Measurements from ENCODE around the gene UNC13C. TPM values are rescaled to one million over a fixed set of nuclear protein-coding genes. Genes with fewer than 3 reads are reported as not detected.

Gene UNC13C
- total and polyA plus RNA-seq, 10 of the 15 experiments (the other 5 are each of a cell fraction or from before 2014, with no cell fraction given), result 9.9 to 81.3 (median 25.0) TPM

DNA sequence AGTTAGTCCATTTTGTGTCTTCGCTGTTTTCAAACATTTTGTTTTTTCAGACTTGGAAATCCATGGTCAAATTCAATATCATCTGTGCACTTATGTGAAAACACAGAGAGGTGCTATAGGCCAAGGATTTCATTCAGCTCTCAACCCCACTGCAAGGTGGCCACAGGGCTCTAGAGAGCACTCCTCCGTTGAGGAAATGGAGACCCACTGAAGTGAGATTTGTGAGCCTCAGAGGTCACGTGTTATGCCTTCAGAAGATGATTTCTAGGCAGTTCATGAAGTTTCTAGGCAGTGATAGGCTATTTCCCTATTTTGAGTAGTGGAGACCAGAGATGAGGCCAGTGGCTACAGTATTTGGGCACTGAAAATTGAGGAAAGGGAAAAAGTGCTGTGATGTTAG lies 88.2 kb downstream of the UNC13C start:
- in situ Hi-C loops (cut with MboI), result no loop called here
- Histone ChIP-seq H3K4me2 (ENCODE audit: control insufficient read depth, insufficient read depth) (no peak overlapping the region), H3K9me3 (replicated peaks; ENCODE audit: control insufficient read depth, insufficient read depth, low read length) (no peaks in the 10 kb centered on the region), H3K79me2 (ENCODE audit: control insufficient read depth, insufficient read depth, low read length) (no peaks in the 10 kb centered on the region), H3K4me3 (no peak overlapping the region), H2AFZ (ENCODE audit: control insufficient read depth, low read depth, low read length) (no peak overlapping the region), H3K36me3 (ENCODE audit: control insufficient read depth in 2 of 2, insufficient read depth in 2 of 2, low read length in 1 of 2) (no peaks in the 10 kb centered on the region), H3K9ac (ENCODE audit: control insufficient read depth, insufficient read depth, low read length) (no peak overlapping the region), H3K27ac (ENCODE audit: control insufficient read depth, insufficient read depth) (no peak overlapping the region), H3K27me3 (replicated peaks in 1 of 2; ENCODE audit: control insufficient read depth in 2 of 2, insufficient read depth in 2 of 2, low read length in 1 of 2) (no peaks in the 10 kb centered on the region), H3K4me1 (ENCODE audit: control insufficient read depth, insufficient read depth, low read length) (no peaks in the 10 kb centered on the region), H4K20me1 (ENCODE audit: control insufficient read depth, insufficient read depth) (no peaks in the 10 kb centered on the region)
- ChIA-PET CTCF (interaction anchor here (0.6 to 2.1 kb wide), 12 partner anchors 12 to 1131 kb away, joined by 3 to 10 read pairs (median 3); partner anchors contain the start of gene UNC13C), RAD21 (ENCODE audit: unreplicated experiment) (interaction anchor here (0.8 to 2.8 kb wide), 9 partner anchors 11 to 1102 kb away, joined by 3 to 9 read pairs (median 5); no protein-coding TSS in a partner anchor), POLR2A (no interaction called here), SMC1A (ENCODE audit: uncharacterized antibody, unreplicated experiment) (interaction anchor here (0.6 to 4.7 kb wide), 11 partner anchors 13 to 1041 kb away, joined by 3 to 15 read pairs (median 3); no protein-coding TSS in a partner anchor)
- ATAC-seq (peak; percentile 71), DNase-seq (ENCODE audit: low read depth, low spot score) (no peak), FAIRE-seq (no peak)
- intact Hi-C loops (cut with micrococcal nuclease; ENCODE audit: unreplicated experiment), result no loop called here
- BruUV-seq (replicated peaks), result no TSS peak
- TF ChIP-seq RB1 (IDR thresholded peaks at IDR 0.05; ENCODE audit: borderline replicate concordance), result no peak
- TF ChIP-seq RAD51 (IDR thresholded peaks at IDR 0.05), result peak; percentile 79
- TF ChIP-seq GATAD2B (conservative IDR thresholded peaks at IDR 0.05; ENCODE audit: low read depth), result no peak
- TF ChIP-seq, protein P1, sequence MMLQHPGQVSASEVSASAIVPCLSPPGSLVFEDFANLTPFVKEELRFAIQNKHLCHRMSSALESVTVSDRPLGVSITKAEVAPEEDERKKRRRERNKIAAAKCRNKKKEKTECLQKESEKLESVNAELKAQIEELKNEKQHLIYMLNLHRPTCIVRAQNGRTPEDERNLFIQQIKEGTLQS (IDR thresholded peaks at IDR 0.05; ENCODE audit: borderline replicate concordance, extremely low read depth, low read depth, low read length), result no peak
- peak; percentile 15; the same call in 1 of the 2 replicates for TF ChIP-seq RAD21 (IDR thresholded peaks at IDR 0.05; ENCODE audit: insufficient read depth, low read depth, low read length)
- TF ChIP-seq, protein P2, sequence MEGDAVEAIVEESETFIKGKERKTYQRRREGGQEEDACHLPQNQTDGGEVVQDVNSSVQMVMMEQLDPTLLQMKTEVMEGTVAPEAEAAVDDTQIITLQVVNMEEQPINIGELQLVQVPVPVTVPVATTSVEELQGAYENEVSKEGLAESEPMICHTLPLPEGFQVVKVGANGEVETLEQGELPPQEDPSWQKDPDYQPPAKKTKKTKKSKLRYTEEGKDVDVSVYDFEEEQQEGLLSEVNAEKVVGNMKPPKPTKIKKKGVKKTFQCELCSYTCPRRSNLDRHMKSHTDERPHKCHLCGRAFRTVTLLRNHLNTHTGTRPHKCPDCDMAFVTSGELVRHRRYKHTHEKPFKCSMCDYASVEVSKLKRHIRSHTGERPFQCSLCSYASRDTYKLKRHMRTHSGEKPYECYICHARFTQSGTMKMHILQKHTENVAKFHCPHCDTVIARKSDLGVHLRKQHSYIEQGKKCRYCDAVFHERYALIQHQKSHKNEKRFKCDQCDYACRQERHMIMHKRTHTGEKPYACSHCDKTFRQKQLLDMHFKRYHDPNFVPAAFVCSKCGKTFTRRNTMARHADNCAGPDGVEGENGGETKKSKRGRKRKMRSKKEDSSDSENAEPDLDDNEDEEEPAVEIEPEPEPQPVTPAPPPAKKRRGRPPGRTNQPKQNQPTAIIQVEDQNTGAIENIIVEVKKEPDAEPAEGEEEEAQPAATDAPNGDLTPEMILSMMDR (IDR thresholded peaks at IDR 0.05 in 2 of 3, conservative IDR thresholded peaks at IDR 0.05 in 1 of 3; ENCODE audit: control insufficient read depth in 2 of 3, extremely low read depth in 1 of 3, insufficient read depth in 1 of 3, low read depth in 3 of 3, low read length in 3 of 3), result peak in 1 of 3 experiments; percentile 17; a peak in 1 of 6 replicates
- TF ChIP-seq SIN3A (IDR thresholded peaks at IDR 0.05; ENCODE audit: low read depth, low read length), result no peak
- no peak for TF ChIP-seq BACH1 (IDR thresholded peaks at IDR 0.05; ENCODE audit: borderline replicate concordance)
- 0 out of 4 replicates have a peak, but pooled peaks of 1 of the 2 experiments have one; percentile 41 for TF ChIP-seq BHLHE40 (IDR thresholded peaks at IDR 0.05; ENCODE audit: borderline replicate concordance in 1 of 2, low read depth in 2 of 2, low read length in 1 of 2)
- no peak for TF ChIP-seq CBX5 (IDR thresholded peaks at IDR 0.05; ENCODE audit: low read depth)
- TF ChIP-seq SMC3 (IDR thresholded peaks at IDR 0.05; ENCODE audit: borderline replicate concordance, low read length), result peak; percentile 6; the same call in 1 of the 2 replicates
- TF ChIP-seq, protein P3, sequence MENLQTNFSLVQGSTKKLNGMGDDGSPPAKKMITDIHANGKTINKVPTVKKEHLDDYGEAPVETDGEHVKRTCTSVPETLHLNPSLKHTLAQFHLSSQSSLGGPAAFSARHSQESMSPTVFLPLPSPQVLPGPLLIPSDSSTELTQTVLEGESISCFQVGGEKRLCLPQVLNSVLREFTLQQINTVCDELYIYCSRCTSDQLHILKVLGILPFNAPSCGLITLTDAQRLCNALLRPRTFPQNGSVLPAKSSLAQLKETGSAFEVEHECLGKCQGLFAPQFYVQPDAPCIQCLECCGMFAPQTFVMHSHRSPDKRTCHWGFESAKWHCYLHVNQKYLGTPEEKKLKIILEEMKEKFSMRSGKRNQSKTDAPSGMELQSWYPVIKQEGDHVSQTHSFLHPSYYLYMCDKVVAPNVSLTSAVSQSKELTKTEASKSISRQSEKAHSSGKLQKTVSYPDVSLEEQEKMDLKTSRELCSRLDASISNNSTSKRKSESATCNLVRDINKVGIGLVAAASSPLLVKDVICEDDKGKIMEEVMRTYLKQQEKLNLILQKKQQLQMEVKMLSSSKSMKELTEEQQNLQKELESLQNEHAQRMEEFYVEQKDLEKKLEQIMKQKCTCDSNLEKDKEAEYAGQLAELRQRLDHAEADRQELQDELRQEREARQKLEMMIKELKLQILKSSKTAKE (IDR thresholded peaks at IDR 0.05; ENCODE audit: low read depth, poor library complexity, severe bottlenecking), result no peak
- 12% methylated on average over 3 of the region's 3 CpGs for WGBS (ENCODE audit: insufficient coverage, insufficient replicate concordance, low lambda C conversion rate, missing lambda C conversion rate)

Measured in GM12878 (cell line).